Measurements from ENCODE around the gene SMOC1. TPM values are rescaled to one million over a fixed set of nuclear protein-coding genes. Genes with fewer than 3 reads are reported as not detected.
A peak's percentile ranks its signal among the peaks of the same experiment; 100 is the strongest.
"Not testable (repeated sequence)": the region's sequence is repeated elsewhere in the genome, so short reads cannot be mapped to it uniquely, and the experiment has no call there.

Gene SMOC1
- total RNA-seq, 3 donors from 2014 or later: 2.9 to 32.6 (median 5.7) TPM

- Histone ChIP-seq H3K27me3 (no peaks in the 10 kb centered on the region), H3K4me3 (no peak overlapping the region), H3K27ac (no peak overlapping the region), H3K36me3 (no peaks in the 10 kb centered on the region), H3K9me3 (peaks cover 0 to 23% of the 10 kb centered on the region in 2 donors), H3K4me1 (no peaks in the 10 kb centered on the region)
- no peak for DNase-seq (ENCODE audit: low spot score in 2 of 2)
- TF ChIP-seq POLR2A (IDR thresholded peaks at IDR 0.05): no peak
- TF ChIP-seq CTCF (IDR thresholded peaks at IDR 0.05): no peak
- TF ChIP-seq POLR2AphosphoS5 (IDR thresholded peaks at IDR 0.05): no peak
- intact Hi-C loops (cut with DNase I; ENCODE audit: low total_unique reads): no loop called here
These were observed 21.4 kb downstream of the SMOC1 start for GRCh38 chr14:69900603-69901002.

DNA sequence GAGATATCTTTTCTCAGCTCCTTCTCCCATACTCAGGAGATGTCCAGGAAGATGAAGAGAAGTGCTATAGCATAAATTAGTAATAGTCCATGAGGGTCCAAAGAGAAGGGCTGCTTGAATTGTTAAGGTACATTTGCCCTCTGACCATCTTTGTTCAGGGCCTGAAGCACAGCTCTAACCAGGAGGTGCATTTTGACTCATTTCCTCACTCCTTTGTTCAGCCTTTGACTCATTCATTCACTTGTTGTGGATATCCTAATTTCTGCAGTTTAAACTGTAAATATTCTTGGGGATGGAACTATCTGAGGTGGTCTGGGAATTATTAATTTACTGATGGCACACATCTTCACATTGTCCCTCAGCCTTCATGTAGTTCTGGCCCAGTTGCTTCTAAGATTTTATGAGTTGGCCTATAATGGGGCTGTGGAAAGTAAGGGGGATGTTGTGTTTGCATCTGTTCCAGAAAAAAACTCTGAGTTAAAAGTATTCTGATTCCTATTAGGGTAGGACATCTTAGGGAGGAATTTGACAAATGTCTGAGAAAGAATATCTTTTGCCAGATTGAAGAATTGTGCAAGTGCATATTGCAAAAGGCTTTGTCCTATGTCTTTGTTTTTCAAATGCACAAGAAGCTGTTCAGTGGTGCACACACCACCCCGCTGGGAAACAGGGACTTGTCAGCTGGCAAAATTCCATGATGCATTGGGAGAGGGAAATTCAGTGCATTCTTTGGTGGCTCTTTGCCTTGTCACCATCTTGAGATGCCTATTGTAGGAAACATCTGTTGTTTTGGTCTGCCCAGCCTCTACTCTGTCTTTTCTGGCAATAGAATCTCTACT, 22.1 kb downstream of the SMOC1 start:
- TF ChIP-seq POLR2A (IDR thresholded peaks at IDR 0.05): no peak
- no peak for TF ChIP-seq CTCF (IDR thresholded peaks at IDR 0.05)
- TF ChIP-seq POLR2AphosphoS5 (IDR thresholded peaks at IDR 0.05): no peak
- peak in 1 of 2 donors; percentile 30 for DNase-seq (ENCODE audit: low spot score in 2 of 2)
- Histone ChIP-seq H3K4me3 (no peak overlapping the region), H3K9me3 (peaks cover 0 to 23% of the 10 kb centered on the region in 2 donors), H3K27me3 (no peaks in the 10 kb centered on the region), H3K4me1 (no peaks in the 10 kb centered on the region), H3K36me3 (no peaks in the 10 kb centered on the region), H3K27ac (peak overlapping the region in 1 of 2 donors; percentile 42)
- intact Hi-C loops (cut with DNase I; ENCODE audit: low total_unique reads): no loop called here

DNA sequence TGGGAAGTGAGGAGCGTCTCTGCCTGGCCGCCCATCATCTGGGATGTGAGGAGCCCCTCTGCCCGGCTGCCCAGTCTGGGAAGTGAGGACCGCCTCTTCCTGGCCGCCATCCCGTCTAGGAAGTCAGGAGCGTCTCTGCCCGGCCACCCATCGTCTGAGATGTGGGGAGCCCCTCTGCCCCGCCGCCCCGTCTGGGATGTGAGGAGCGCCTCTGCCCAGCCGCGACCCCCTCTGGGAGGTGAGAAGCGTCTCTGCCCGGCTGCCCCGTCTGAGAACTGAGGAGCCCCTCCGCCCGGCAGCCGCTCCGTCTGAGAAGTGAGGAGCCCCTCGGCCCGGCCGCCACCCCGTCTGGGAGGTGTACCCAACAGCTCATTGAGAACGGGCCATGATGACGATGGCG, 23.8 kb downstream of the SMOC1 start:
- H3K36me3 ChIP-seq; intact Hi-C loops (cut with DNase I; ENCODE audit: low total_unique reads); H3K27me3 ChIP-seq: not testable (repeated sequence)

GRCh38 chr14:69904246-69904645, 25.0 kb downstream of the SMOC1 start:
- Histone ChIP-seq H3K4me1 (no peaks in the 10 kb centered on the region), H3K27ac (no peak overlapping the region), H3K27me3 (no peaks in the 10 kb centered on the region), H3K9me3 (no peaks in the 10 kb centered on the region), H3K4me3 (no peak overlapping the region), H3K36me3 (no peaks in the 10 kb centered on the region)
- DNase-seq (ENCODE audit: low spot score in 2 of 2): no peak
- TF ChIP-seq CTCF (IDR thresholded peaks at IDR 0.05): no peak
- no peak for TF ChIP-seq POLR2AphosphoS5 (IDR thresholded peaks at IDR 0.05)
- intact Hi-C loops (cut with DNase I; ENCODE audit: low total_unique reads): no loop called here

More for the DNA sequence above, 23.8 kb downstream of the SMOC1 start:
- H3K27ac ChIP-seq; DNase-seq (ENCODE audit: low spot score in 2 of 2); H3K9me3 ChIP-seq; H3K4me1 ChIP-seq; H3K4me3 ChIP-seq: not testable (repeated sequence)

GRCh38 chr14:69906201-69906600, 27.0 kb downstream of the SMOC1 start:
- no peaks in the 10 kb centered on the region for H3K27me3 ChIP-seq
- TF ChIP-seq POLR2AphosphoS5 (IDR thresholded peaks at IDR 0.05) (no peak), POLR2A (IDR thresholded peaks at IDR 0.05) (no peak)
- no peaks in the 10 kb centered on the region for H3K9me3 ChIP-seq
- DNase-seq (ENCODE audit: low spot score in 2 of 2): no peak
- no peak overlapping the region for H3K4me3 ChIP-seq
- no peak overlapping the region for H3K27ac ChIP-seq
- no peaks in the 10 kb centered on the region for H3K36me3 ChIP-seq
- intact Hi-C loops (cut with DNase I; ENCODE audit: low total_unique reads): no loop called here
- no peaks in the 10 kb centered on the region for H3K4me1 ChIP-seq

GRCh38 chr14:69909826-69910550, 30.8 kb downstream of the SMOC1 start:
- H3K27ac ChIP-seq: no peak overlapping the region
- no peaks in the 10 kb centered on the region for H3K27me3 ChIP-seq
- no peak for TF ChIP-seq POLR2A (IDR thresholded peaks at IDR 0.05)
- H3K9me3 ChIP-seq: no peaks in the 10 kb centered on the region
- H3K4me1 ChIP-seq: no peaks in the 10 kb centered on the region
- intact Hi-C loops (cut with DNase I; ENCODE audit: low total_unique reads): loop anchor here (2.0 kb wide), 1 partner anchor 59 kb away; no protein-coding TSS in a partner anchor
- no peaks in the 10 kb centered on the region for H3K36me3 ChIP-seq
- DNase-seq (ENCODE audit: low spot score in 2 of 2): no peak
- H3K4me3 ChIP-seq: no peak overlapping the region
